AG10803 (cell line): Measurements from ENCODE around the gene KRT73.
"Not testable (repeated sequence)": the region's sequence is repeated elsewhere in the genome, so short reads cannot be mapped to it uniquely, and the experiment has no call there.

Source experiments
- DNase-seq: peaks from one replicate; pipeline ENCODE4 v3.0.0; 2010; ENCODE audit warnings: low read depth
- H3K4me3 ChIP-seq: 2 replicates; pipeline ENCODE4 v1.5.1; 2011; ENCODE audit warnings: mild to moderate bottlenecking, low read length, control low read depth
- TF ChIP-seq, protein P1 (sequence below): conservative IDR thresholded peaks from 2 replicates; pipeline ENCODE4 v1.5.1; 2011; ENCODE audit warnings: mild to moderate bottlenecking, low read length, control low read depth, inconsistent platforms

Gene KRT73

DNA sequence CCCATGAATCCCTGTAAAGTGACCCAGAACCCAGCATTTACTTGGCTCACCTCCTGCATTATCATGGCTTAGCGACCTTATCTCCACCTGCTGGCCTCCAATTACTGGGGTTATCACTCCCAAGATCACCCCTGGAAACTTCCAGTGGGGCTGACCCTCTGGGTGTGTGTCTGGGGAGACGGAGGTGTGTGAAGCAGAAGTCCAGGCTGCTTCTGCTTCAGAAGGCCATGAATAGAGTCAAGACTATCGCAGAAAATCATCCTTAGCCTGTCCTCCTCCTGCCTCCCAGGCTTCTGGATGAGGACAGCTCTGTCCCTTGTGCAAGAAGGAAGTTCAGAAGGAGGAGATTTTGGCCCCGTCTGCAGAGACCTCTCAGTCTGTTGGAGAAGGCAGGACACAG, 16.7 kb downstream of the KRT73 start:
- DNase-seq, result no peak
- TF ChIP-seq, protein P1, sequence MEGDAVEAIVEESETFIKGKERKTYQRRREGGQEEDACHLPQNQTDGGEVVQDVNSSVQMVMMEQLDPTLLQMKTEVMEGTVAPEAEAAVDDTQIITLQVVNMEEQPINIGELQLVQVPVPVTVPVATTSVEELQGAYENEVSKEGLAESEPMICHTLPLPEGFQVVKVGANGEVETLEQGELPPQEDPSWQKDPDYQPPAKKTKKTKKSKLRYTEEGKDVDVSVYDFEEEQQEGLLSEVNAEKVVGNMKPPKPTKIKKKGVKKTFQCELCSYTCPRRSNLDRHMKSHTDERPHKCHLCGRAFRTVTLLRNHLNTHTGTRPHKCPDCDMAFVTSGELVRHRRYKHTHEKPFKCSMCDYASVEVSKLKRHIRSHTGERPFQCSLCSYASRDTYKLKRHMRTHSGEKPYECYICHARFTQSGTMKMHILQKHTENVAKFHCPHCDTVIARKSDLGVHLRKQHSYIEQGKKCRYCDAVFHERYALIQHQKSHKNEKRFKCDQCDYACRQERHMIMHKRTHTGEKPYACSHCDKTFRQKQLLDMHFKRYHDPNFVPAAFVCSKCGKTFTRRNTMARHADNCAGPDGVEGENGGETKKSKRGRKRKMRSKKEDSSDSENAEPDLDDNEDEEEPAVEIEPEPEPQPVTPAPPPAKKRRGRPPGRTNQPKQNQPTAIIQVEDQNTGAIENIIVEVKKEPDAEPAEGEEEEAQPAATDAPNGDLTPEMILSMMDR, result no peak
- H3K4me3 ChIP-seq, result no peak overlapping the region

DNA sequence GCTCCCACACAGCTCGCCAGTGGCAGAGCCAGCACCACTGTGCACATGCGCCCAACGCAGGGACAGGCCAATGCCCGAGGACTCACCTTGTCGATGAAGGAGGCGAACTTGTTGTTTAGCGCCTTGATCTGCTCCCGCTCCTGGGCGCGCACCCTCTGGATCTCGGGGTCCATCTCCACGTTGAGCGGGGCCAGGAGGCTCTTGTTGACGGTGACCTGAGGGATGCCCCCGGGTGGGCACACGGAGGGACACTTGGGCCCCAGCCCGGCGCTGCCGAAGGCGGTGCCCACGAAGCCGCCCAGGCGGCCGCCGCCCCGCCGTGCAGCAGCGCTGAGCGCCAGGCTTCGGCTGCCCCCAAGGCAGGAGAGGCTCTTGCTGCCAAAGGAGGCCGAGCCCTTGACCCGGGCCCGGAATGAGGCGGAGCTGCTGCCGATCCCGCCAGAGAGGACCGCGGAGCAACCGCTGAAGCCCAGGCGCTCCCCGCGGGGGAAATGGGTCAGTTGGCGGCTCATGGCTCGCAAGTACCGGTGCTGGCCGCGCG, 17.3 kb downstream of the KRT73 start, which contains the start of gene KRT72:
KRT72 (minus strand) TSS at position 523 of the 541 bp plus-strand sequence; CDS start at position 512, 11 bp downstream.
- H3K4me3 ChIP-seq, result no peak within 1 kb of the TSS
- TF ChIP-seq, protein P1, result no peak
- DNase-seq, result no peak

DNA sequence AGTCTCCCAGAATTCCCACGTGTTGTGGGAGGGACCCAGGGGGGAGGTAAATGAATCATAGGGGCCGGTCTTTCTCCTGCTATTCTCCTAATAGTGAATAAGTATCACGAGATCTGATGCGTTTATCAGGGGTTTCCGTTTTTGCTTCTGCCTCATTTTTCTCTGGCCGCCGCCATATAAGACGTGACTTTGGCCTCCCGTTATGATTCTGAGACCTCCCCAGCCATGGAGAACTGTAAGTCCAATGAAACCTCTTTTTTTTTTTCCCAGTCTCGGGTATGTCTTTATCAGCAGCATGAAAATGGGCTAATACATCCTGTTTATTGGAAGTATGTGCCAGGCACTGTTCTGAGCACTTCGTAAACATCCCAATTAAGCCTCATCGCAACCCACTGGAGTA, 17.9 kb downstream of the KRT73 start:
- TF ChIP-seq, protein P1, result no peak
- H3K4me3 ChIP-seq, result no peak overlapping the region
- DNase-seq, result no peak

DNA sequence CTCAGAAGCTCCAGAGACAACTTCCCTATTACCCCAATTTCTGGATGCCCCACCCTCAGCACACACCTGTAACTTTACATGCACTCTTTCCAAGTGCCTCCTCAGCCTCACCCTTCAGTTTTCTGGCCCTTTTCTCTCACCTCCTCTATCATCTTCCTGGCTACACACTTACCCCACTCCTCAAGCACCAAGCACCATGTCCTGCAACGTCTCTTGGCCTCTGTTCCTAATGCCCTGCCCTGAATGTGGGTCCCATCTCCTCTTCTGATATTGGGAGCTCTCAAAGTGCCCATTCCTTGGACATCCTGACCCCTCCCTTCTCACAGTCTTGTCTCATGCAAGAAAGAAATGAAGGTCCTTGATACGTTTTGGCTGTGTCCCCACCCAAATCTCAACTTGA, 18.3 kb downstream of the KRT73 start:
- H3K4me3 ChIP-seq, result no peak overlapping the region
- TF ChIP-seq, protein P1, result no peak
- DNase-seq, result no peak

DNA sequence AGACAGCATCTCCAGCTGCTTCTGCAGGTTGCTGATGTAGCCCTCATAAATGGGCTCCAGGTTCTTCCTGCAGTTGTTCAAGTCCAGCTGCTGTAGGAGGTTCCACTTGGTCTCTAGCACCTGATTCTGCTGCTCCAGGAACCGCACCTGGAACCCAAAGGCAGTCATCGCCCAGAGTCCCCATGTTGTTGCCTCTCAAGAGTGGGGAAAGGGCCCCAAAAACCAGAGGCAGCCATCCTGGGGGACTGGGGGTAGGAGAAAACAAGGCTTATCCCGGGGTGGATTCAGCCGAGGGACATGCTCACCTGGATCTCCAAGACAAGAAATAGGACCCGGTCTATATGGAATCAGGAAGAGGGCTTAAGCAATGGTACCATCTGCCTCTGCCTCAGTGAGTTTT, 19.4 kb downstream of the KRT73 start:
- TF ChIP-seq, protein P1, result no peak
- no peak for DNase-seq

DNA sequence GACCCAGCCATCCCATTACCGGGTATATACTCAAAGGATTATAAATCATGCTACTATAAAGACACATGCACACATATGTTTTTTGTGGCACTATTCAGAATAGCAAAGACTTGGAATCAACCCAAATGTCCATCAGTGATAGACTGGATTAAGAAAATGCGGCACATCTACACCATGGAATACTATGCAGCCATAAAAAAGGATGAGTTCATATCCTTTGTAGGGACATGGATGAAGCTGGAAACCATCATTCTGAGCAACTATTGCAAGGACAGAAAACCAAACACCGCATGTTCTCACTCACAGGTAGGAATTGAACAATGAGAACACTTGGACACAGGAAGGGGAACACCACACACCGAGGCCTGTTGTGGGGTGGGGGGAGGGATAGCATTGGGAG, 24.1 kb downstream of the KRT73 start:
- DNase-seq, H3K4me3 ChIP-seq: not testable (repeated sequence)

More for the DNA sequence above, 19.4 kb downstream of the KRT73 start:
- H3K4me3 ChIP-seq, result no peak overlapping the region

DNA sequence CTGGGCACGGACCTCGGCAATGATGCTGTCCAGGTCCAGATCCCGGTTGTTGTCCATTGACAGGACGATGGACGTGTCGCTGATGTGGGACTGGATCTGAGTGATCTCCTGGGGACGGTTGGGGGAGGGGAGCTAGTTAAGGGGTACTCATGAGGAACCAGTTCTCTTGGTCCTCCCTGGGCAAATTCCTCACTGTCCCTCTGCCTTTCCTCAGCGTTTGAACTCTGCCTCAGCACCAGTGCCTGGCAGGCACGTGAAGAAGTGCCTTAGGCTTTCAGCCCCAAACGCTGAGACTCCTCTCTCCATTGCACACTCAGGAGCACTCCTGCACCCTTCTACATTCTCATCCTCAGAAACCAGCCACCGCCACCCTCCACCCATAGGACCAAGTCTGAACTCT, 26.8 kb downstream of the KRT73 start:
- DNase-seq, result no peak
- no peak overlapping the region for H3K4me3 ChIP-seq
- TF ChIP-seq, protein P1, result no peak

DNA sequence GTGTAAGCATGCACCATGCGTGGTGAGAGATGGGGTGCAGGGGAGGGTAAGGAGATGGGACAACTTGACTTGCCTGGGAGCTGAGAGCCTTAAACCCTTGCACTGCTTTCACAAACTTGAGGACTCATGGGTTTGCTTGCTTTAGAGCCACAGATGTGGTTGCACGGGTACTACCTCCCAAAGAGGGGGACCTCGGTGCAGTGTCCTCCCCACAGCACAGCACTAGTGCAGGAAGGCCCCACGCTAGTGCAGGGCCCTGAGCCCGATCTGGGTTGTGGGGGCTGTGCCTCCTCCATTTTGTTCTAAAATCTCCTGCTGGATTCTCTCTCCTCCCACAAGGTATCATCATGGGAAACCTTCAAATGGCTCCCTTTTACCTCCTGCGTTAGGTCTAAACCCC, 28.3 kb downstream of the KRT73 start:
- DNase-seq, result no peak
- no peak overlapping the region for H3K4me3 ChIP-seq

More for the DNA sequence above, 28.3 kb downstream of the KRT73 start:
- TF ChIP-seq, protein P1, result no peak
